WTC11 (cell line): Measurements from ENCODE around the gene SLC38A6. TPM values are rescaled to one million over a fixed set of nuclear protein-coding genes. Genes with fewer than 3 reads are reported as not detected.

Experiments used
- ATAC-seq: fragments of 200-7000 bp; cut with Tn5 transposase; 2 replicates; pipeline ENCODE4 v1.10.0; 2021; ENCODE audit warnings: mild to moderate bottlenecking, moderate library complexity
- CTCF ChIA-PET: fragments of 300-600 bp; sonication (Branson Sonifier 250); formaldehyde crosslinking; loops from one replicate; lab custom pipeline; 2021; ENCODE audit warnings: antibody characterized with exemption; lab: Charles Lee
- POLR2A ChIA-PET: fragments of 350-600 bp; sonication (Branson Sonifier 250); formaldehyde crosslinking; loops from one replicate; lab custom pipeline; 2021; ENCODE audit warnings: antibody characterized with exemption; lab: Charles Lee
- DNase-seq: peaks from one replicate; pipeline ENCODE4 v3.0.0; 2021; ENCODE audit warnings: low spot score
- H3K27ac Mint-ChIP-seq: 2 replicates; pipeline ENCODE4 v1.8.0; 2021; ENCODE audit warnings: mixed read lengths
- H3K27me3 Mint-ChIP-seq: 2 replicates; pipeline ENCODE4 v1.8.0; 2021; ENCODE audit warnings: low read depth, mild to moderate bottlenecking, moderate library complexity, mixed read lengths
- H3K36me3 Mint-ChIP-seq: 2 replicates; pipeline ENCODE4 v1.8.0; 2021; ENCODE audit warnings: mixed read lengths
- H3K4me1 Mint-ChIP-seq: 2 replicates; pipeline ENCODE4 v1.8.0; 2022; ENCODE audit warnings: mixed read lengths
- H3K4me3 Mint-ChIP-seq: 2 replicates; pipeline ENCODE4 v1.8.0; 2021; ENCODE audit warnings: mild to moderate bottlenecking, moderate library complexity, mixed read lengths
- H3K9me3 Mint-ChIP-seq: 2 replicates; pipeline ENCODE4 v1.8.0; 2021; ENCODE audit warnings: mixed read lengths
- AFF4 ChIP-seq: sonication (generic); formaldehyde crosslinking; IDR thresholded peaks from 2 replicates; pipeline ENCODE4 v1.8.1; 2023; ENCODE audit warnings: mild to moderate bottlenecking, missing genetic modification reagents, borderline replicate concordance
- ERG ChIP-seq: fragments of 250-450 bp; sonication (Bioruptor Pico); IDR thresholded peaks from 2 replicates; pipeline ENCODE4 v1.8.0; 2021; ENCODE audit warnings: mild to moderate bottlenecking
- FOXP1 ChIP-seq: sonication (generic); formaldehyde crosslinking; IDR thresholded peaks from 2 replicates; pipeline ENCODE4 v1.8.0; 2022; ENCODE audit warnings: missing genetic modification reagents, mild to moderate bottlenecking, moderate library complexity, borderline replicate concordance
- GABPB1 ChIP-seq: sonication (generic); formaldehyde crosslinking; IDR thresholded peaks from 2 replicates; pipeline ENCODE4 v1.8.1; 2023; ENCODE audit warnings: mild to moderate bottlenecking, missing genetic modification reagents
- GRHL2 ChIP-seq: fragments of 250-450 bp; sonication (Bioruptor Pico); IDR thresholded peaks from 2 replicates; pipeline ENCODE4 v1.8.0; 2022; ENCODE audit warnings: mild to moderate bottlenecking, moderate library complexity; ENCODE audit not compliant: insufficient replicate concordance, severe bottlenecking
- JUN ChIP-seq: sonication (generic); formaldehyde crosslinking; IDR thresholded peaks from 2 replicates; pipeline ENCODE4 v1.8.0; 2023; ENCODE audit warnings: mild to moderate bottlenecking, missing genetic modification reagents
- MXD4 ChIP-seq: fragments of 250-450 bp; sonication (Bioruptor Pico); IDR thresholded peaks from 2 replicates; pipeline ENCODE4 v1.8.0; 2021; ENCODE audit warnings: mild to moderate bottlenecking, moderate library complexity, borderline replicate concordance
- NFATC4 ChIP-seq: fragments of 250-450 bp; sonication (Bioruptor Pico); IDR thresholded peaks from 2 replicates; pipeline ENCODE4 v1.9.0; 2021; ENCODE audit warnings: mild to moderate bottlenecking
- OVOL2 ChIP-seq: fragments of 250-450 bp; sonication (Bioruptor Pico); IDR thresholded peaks from 2 replicates; pipeline ENCODE4 v1.9.0; 2021; ENCODE audit warnings: mild to moderate bottlenecking, borderline replicate concordance
- PRRX2 ChIP-seq: fragments of 250-450 bp; sonication (Bioruptor Pico); IDR thresholded peaks from 2 replicates; pipeline ENCODE4 v1.8.0; 2021; ENCODE audit warnings: mild to moderate bottlenecking
- RELA ChIP-seq: sonication (generic); formaldehyde crosslinking; IDR thresholded peaks from 2 replicates; pipeline ENCODE4 v1.8.1; 2022; ENCODE audit warnings: missing genetic modification reagents, mild to moderate bottlenecking, borderline replicate concordance
- SOX15 ChIP-seq: fragments of 250-450 bp; sonication (Bioruptor Pico); IDR thresholded peaks from 2 replicates; pipeline ENCODE4 v1.9.0; 2021; ENCODE audit warnings: mild to moderate bottlenecking
- ZBTB43 ChIP-seq: sonication (generic); formaldehyde crosslinking; IDR thresholded peaks from 2 replicates; pipeline ENCODE4 v1.8.1; 2023; ENCODE audit warnings: mild to moderate bottlenecking, missing genetic modification reagents
- ZNF232 ChIP-seq: sonication (generic); formaldehyde crosslinking; IDR thresholded peaks from 2 replicates; pipeline ENCODE4 v1.8.0; 2022; ENCODE audit warnings: mild to moderate bottlenecking, missing genetic modification reagents
- ZNF281 ChIP-seq: sonication (generic); formaldehyde crosslinking; IDR thresholded peaks from 2 replicates; pipeline ENCODE4 v1.8.0; 2023; ENCODE audit warnings: mild to moderate bottlenecking, missing genetic modification reagents
- ZNF317 ChIP-seq: sonication (generic); formaldehyde crosslinking; IDR thresholded peaks from 2 replicates; pipeline ENCODE4 v1.8.1; 2023; ENCODE audit warnings: low read depth, mild to moderate bottlenecking, moderate library complexity, missing genetic modification reagents, borderline replicate concordance
- ZNF396 ChIP-seq: fragments of 250-450 bp; sonication (Bioruptor Pico); IDR thresholded peaks from 2 replicates; pipeline ENCODE4 v1.8.0; 2021; ENCODE audit warnings: mild to moderate bottlenecking, moderate library complexity, borderline replicate concordance
- ZNF512 ChIP-seq: sonication (generic); formaldehyde crosslinking; IDR thresholded peaks from 2 replicates; pipeline ENCODE4 v1.8.1; 2022; ENCODE audit warnings: missing genetic modification reagents, borderline replicate concordance
- total RNA-seq: library from RNA; stranded (reverse); gene quantifications from 3 replicates; pipeline ENCODE4 v1.2.3, GENCODE V29; 2021
- TF ChIP-seq, protein P1 (sequence below): fragments of 250-450 bp; sonication (Bioruptor Pico); IDR thresholded peaks from 2 replicates; pipeline ENCODE4 v2.1.2; 2022; ENCODE audit warnings: mild to moderate bottlenecking, moderate library complexity

Gene SLC38A6
- total RNA-seq, 1 experiment from 2014 or later: 8.7 TPM

GRCh38 chr14:61074852-61075251, 93.8 kb downstream of the SLC38A6 start (continued):
- no peak for TF ChIP-seq ZNF232
- TF ChIP-seq GRHL2 (CRISPR knock-in tag): no peak
- TF ChIP-seq AFF4 (CRISPR knock-in tag): no peak
- no peak for TF ChIP-seq ZNF512 (CRISPR knock-in tag)

DNA sequence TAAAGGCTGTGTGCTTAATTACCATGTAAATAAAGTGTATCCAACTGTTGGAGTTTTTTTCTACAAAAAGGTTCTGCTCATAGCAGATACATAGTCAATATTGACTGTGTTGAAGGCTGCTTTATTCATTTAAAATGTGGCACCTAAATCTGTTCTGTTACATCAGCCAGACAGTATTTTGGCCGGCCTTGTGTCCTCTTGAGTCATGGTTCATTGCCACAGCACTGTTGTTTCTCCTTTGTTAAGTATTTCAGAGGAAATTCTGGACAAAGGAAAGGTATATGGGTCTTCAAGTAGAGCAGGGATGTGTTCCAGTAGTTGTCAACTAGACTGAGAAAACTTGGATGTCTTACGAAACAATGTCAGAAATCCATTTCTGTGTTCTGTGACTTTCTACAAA, 95.5 kb downstream of the SLC38A6 start:
- peaks cover 3% of the 10 kb centered on the region for H3K36me3 Mint-ChIP-seq
- H3K4me1 Mint-ChIP-seq: peaks cover 20% of the 10 kb centered on the region
- DNase-seq (no peak), ATAC-seq (no peak)
- TF ChIP-seq RELA (CRISPR knock-in tag): no peak
- TF ChIP-seq GABPB1 (CRISPR knock-in tag): peak; percentile 62; the same call in 1 of the 2 replicates
- H3K27ac Mint-ChIP-seq: no peak overlapping the region
- no peaks in the 10 kb centered on the region for H3K27me3 Mint-ChIP-seq
- H3K9me3 Mint-ChIP-seq: peaks cover 4% of the 10 kb centered on the region
- ChIA-PET POLR2A (no interaction called here), CTCF (no interaction called here)
- H3K4me3 Mint-ChIP-seq: no peak overlapping the region

DNA sequence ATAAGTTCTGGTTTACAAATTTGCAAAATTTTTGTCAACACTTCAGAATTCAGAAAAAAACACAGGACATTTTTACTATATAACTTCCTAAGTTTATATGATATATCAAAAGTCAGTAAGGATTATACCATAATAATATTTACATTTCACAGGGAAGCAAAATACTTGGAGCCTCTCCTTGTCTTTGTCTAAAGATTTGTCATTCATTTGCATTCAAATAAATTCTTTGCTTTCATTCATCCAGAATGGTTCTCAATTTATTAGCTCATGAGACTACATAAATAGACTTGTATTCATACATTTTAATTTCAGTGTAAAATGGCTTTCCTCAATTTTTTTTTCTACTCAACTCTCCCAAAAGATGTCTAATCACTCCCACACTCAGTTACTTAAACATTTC, 96.4 kb downstream of the SLC38A6 start:
- ChIA-PET CTCF (no interaction called here), POLR2A (no interaction called here)
- no peak for ATAC-seq
- Mint-ChIP-seq H3K36me3 (peaks cover 3% of the 10 kb centered on the region), H3K27me3 (no peaks in the 10 kb centered on the region), H3K4me3 (no peak overlapping the region), H3K9me3 (peaks cover 4% of the 10 kb centered on the region), H3K4me1 (peaks cover 20% of the 10 kb centered on the region), H3K27ac (no peak overlapping the region)
- no peak for DNase-seq
- no peak for TF ChIP-seq SOX15 (CRISPR knock-in tag)
- no peak for TF ChIP-seq JUN
- no peak for TF ChIP-seq ZNF317 (CRISPR knock-in tag)
- TF ChIP-seq OVOL2 (CRISPR knock-in tag): no peak
- TF ChIP-seq ERG (CRISPR knock-in tag): no peak
- TF ChIP-seq MXD4 (CRISPR knock-in tag): no peak
- TF ChIP-seq ZBTB43 (CRISPR knock-in tag): no peak
- TF ChIP-seq PRRX2: no peak
- no peak for TF ChIP-seq NFATC4 (CRISPR knock-in tag)
- no peak for TF ChIP-seq ZNF281 (CRISPR knock-in tag)
- no peak for TF ChIP-seq ZNF512 (CRISPR knock-in tag)
- TF ChIP-seq FOXP1 (CRISPR knock-in tag): no peak
- TF ChIP-seq ZNF396 (CRISPR knock-in tag): no peak
- TF ChIP-seq, protein P1, sequence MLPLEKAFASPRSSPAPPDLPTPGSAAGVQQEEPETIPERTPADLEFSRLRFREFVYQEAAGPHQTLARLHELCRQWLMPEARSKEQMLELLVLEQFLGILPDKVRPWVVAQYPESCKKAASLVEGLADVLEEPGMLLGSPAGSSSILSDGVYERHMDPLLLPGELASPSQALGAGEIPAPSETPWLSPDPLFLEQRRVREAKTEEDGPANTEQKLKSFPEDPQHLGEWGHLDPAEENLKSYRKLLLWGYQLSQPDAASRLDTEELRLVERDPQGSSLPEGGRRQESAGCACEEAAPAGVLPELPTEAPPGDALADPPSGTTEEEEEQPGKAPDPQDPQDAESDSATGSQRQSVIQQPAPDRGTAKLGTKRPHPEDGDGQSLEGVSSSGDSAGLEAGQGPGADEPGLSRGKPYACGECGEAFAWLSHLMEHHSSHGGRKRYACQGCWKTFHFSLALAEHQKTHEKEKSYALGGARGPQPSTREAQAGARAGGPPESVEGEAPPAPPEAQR (CRISPR knock-in tag): no peak
- no peak for TF ChIP-seq GRHL2 (CRISPR knock-in tag)
